GM21515 (cell line): ENCODE results near the gene PLEKHG7.
A peak's percentile ranks its signal among the peaks of the same experiment; 100 is the strongest.
"Not testable (repeated sequence)": the region's sequence is repeated elsewhere in the genome, so short reads cannot be mapped to it uniquely, and the experiment has no call there.

Source experiments
- ATAC-seq: cut with Tn5 transposase; IDR thresholded peaks from one replicate; pipeline ENCODE4 v1.9.1; 2021; ENCODE audit not compliant: unreplicated experiment

The PLEKHG7 gene

GRCh38 chr12:92702754-92703679 is at the start of gene PLEKHG7:
PLEKHG7 (plus strand) TSS chr12:92702989; CDS start chr12:92706632, 3,643 bp downstream.
- ATAC-seq, result peak; percentile 87

- not testable (repeated sequence) for ATAC-seq
Measured at GRCh38 chr12:92654256-92654655, 48.5 kb upstream of the PLEKHG7 start.

DNA sequence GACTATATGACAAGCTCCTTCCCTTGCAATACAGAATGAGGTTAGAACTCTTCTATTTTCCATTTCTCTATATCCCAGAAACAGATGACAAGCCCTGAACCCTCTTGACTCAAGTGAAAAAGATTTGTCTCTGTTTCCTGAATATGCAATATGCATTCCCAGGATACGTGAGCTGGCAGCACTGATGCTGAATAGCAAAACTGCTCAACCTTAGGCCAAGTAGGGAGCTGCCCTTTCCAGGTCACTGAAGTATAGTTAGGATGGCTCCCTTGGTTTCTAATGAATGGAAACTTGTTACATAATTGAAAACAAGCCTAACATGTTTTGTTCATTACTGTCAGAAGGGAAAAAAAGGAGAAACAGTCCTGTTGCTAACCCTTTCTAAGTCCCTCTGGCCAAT is 47.9 kb upstream of the PLEKHG7 start:
- no peak for ATAC-seq

DNA sequence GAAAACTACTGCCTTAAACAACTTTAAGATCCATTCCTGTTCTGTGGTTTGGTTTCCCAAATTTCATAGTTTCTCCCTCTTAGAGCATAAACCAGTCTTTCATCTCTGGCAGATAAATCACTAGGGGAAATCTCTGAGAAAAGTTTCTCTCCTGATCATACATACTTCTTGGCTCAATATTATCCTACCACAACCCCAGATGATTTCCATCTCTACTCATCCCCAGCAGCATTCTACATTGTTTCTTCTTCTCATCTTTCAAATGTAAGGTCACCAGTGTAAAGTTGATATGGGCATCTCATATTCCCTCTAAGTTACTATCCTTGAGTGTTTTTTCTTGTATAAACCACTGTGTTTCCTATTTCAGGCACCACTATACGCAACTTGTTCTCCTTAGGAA is 45.9 kb upstream of the PLEKHG7 start:
- ATAC-seq, result no peak

GRCh38 chr12:92657770-92658169 is 45.0 kb upstream of the PLEKHG7 start:
- no peak for ATAC-seq

DNA sequence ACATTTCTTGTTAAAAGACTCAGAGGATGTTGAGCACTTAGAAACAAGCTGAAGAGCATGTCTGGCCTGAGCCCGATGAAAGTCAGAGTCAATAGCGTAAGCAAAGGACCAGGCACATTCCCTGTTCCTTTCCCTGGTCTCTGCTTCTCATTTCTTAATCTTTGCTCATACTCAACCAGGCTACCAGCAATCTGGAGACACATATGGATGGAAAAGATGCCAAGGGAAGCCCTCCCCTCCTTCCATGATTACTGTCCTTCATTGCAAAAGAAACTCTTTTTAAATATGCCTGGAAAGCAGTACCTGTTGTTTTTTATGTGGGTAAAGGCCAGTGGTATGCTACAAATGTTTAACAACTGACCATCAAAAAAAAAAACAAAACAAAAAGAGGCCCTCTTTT is 44.2 kb upstream of the PLEKHG7 start:
- no peak for ATAC-seq

DNA sequence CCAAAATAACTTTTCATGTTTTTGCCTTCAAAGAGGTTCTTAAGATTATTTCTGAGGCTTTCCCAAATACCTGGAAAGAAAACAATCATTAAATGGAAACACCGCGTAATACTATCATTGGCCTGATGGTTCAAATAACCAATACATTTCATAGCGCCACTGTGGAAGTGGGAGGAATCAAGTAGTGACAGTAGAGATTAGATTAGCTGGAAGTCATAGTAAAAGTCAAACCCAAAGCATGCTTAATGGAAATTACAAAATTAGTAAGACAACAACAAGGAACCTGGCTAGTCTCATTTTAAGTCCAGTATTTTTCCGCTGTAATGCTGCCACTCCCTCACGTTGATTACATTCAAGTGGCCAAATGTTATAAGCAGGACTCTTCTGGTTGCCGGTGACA is 41.5 kb upstream of the PLEKHG7 start:
- no peak for ATAC-seq

GRCh38 chr12:92665496-92665895 is 37.3 kb upstream of the PLEKHG7 start:
- ATAC-seq, result no peak

- ATAC-seq, result no peak
Measured at GRCh38 chr12:92668739-92669138, 34.0 kb upstream of the PLEKHG7 start.

DNA sequence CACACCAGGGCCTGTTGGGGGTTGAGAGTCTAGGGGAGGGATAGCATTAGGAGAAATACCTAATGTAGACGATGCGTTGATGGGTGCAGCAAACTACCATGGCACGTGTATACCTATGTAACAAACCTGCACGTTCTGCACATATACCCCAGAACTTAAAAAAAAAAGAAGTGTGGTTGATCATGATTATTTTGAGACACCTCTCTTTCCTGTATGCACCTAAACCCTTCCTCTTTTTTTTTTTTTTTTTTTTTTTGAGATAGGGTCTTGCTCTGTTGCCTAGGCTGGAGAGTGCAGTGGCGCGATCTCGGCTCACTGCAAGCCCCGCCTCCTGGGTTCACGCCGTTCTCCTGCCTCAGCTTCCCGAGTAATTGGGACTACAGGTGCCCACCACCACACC is 31.3 kb upstream of the PLEKHG7 start:
- not testable (repeated sequence) for ATAC-seq

DNA sequence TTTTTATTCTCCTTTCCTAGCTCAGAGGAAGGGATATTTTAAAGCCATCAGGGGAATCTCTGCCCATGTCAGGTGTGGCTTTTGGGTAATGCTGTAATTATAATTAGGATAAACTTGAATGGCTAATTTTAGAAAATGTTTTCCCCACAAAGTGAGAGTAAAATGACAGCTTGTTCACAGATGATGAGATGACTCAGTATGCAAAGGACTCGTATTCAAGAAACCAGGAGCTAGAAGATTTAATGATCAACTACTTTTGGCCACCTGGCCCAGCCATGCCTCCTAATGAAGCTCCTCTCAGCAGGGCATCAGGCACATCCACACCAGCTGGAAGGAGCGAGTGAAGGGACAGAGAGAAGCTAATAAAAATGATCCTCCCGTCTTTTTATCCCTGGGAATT is 29.0 kb upstream of the PLEKHG7 start:
- ATAC-seq, result peak; percentile 62

- ATAC-seq, result no peak
Measured at GRCh38 chr12:92674500-92674899, 28.3 kb upstream of the PLEKHG7 start.

- ATAC-seq, result no peak
Measured at GRCh38 chr12:92675092-92675865, 27.5 kb upstream of the PLEKHG7 start.

- ATAC-seq, result no peak
Measured at GRCh38 chr12:92676710-92677109, 26.1 kb upstream of the PLEKHG7 start.

DNA sequence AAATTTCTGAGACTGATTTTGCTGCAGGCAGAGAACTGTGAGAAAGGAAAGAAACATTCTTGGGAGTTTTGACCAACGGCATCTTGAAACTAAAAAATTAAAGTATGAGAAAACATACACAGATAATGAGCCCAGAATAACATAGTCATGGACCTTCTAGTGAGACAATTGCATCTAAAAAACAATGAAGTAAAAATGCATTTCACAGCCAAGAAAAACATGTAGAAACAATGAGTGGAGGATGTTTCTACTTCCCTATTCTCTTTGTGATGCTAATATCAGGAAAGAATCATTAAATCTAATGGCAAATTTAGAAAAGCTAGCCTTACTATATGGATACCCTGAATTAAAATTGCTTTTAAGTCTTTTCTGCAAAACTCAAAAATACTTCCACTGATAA is 12.2 kb upstream of the PLEKHG7 start:
- no peak for ATAC-seq

- ATAC-seq, result no peak
Measured at GRCh38 chr12:92695056-92695455, 7.7 kb upstream of the PLEKHG7 start.

- no peak for ATAC-seq
Measured at GRCh38 chr12:92695577-92695976, 7.2 kb upstream of the PLEKHG7 start.

GRCh38 chr12:92696216-92696615 is 6.6 kb upstream of the PLEKHG7 start:
- no peak for ATAC-seq

DNA sequence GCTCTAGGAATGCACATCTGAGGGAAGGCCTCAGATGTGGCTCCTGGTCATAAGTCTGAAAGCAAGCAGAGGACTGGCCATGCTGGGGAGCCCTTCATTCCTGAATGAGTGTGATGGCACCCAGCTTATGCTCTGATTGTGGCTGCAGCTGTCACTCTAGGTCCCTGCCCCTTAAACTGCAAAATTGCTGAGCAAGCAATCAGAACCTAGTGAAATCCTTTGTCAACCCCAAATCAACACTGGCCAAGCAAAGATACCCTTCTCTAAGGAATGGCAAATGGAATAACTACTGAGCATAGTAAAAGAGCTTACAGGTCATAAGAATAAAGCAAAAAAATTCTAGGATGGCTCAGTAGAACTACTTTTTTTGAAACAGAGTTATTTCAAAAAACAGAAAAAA is 4.3 kb upstream of the PLEKHG7 start:
- no peak for ATAC-seq

DNA sequence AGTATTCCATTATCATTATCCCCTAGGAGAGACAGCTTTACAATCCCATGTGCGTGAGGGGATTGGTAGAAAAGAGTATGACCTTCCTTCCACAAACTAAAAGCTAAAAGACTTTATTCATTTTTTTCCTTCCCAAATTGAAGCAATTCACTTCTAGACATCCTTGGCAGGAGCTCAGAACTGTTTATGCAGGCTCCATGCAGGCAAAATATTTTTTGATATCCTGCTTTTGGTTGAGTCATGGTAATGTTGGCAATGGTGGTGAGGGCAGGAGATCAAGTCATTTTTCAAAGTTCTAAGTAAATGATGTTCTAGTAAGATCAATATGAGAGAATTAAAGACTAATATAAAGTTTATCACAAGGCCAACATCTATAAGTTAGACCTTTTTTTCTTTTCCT is 1.3 kb upstream of the PLEKHG7 start:
- ATAC-seq, result no peak

DNA sequence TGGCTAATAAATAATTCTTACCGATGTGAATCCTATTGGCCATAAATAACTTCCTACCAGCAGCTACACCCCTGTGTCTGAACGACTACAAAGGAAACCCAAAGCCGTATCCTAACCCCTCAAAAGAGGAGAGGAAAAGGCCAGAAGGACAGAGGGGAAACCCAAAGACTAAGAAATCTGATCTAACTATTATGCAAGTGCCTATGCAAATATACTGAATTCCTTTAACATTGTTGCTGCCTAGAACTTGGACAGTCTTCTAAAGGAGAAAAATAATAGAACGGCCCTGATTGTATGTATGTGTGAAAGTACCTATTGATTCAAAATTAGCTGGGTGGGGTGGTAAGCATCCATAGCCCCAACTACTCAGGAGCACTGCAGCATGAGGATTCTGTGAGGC is 997 bp downstream of the PLEKHG7 start:
- no peak for ATAC-seq

DNA sequence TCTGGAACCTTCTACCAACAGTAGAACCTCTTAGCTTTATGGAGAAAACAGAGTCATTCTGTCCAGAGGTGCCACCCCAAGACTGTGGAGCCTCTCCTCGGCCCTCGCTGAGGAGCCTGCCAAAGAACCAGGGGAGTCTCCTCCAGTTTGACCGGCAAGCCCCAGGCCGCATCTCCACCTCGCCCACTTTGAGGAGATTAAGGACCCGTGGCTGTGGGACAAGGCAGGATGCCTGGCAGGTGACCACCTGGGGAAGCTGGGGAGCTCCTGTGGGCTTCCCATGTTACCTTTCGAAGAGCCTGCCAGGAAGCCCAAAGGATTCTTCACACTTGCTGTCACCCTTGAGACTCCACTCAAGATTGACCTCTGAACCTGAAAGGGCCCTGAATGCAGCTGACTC is 3.8 kb downstream of the PLEKHG7 start:
- ATAC-seq, result no peak
